EH (cell line): ENCODE measurements around the gene MTAP.

Experiments used
- DNase-seq: peaks from one replicate; pipeline ENCODE4 v3.0.0-alpha.2; 2015; ENCODE audit warnings: low read depth

The MTAP gene

GRCh38 chr9:21969011-21969940 lies 166.8 kb downstream of the MTAP start:
- DNase-seq, result no peak

- no peak for DNase-seq
Observed at GRCh38 chr9:21969951-21970799, 167.7 kb downstream of the MTAP start.

GRCh38 chr9:21970800-21971640 lies 168.6 kb downstream of the MTAP start:
- DNase-seq, result no peak

- DNase-seq, result no peak
Observed at GRCh38 chr9:21972361-21972760, 169.9 kb downstream of the MTAP start.

- no peak for DNase-seq
Observed at GRCh38 chr9:21974343-21974721, 171.9 kb downstream of the MTAP start.

- peak; percentile 48 for DNase-seq
Observed at GRCh38 chr9:21974722-21975409, 172.4 kb downstream of the MTAP start.

GRCh38 chr9:21976334-21976875 lies 174.0 kb downstream of the MTAP start:
- no peak for DNase-seq

GRCh38 chr9:21982391-21982790 lies 180.0 kb downstream of the MTAP start:
- DNase-seq, result no peak

GRCh38 chr9:21982861-21983560 lies 180.6 kb downstream of the MTAP start:
- DNase-seq, result no peak

- DNase-seq, result no peak
Observed at GRCh38 chr9:21983561-21983935, 181.1 kb downstream of the MTAP start.

GRCh38 chr9:21984101-21984500 lies 181.7 kb downstream of the MTAP start:
- no peak for DNase-seq

- DNase-seq, result no peak
Observed at GRCh38 chr9:21985964-21986667, 183.7 kb downstream of the MTAP start.
